Caco-2 (cell line): ENCODE results near the gene TAMALIN. TPM values are rescaled to one million over a fixed set of nuclear protein-coding genes. Genes with fewer than 3 reads are reported as not detected.
A peak's percentile ranks its signal among the peaks of the same experiment; 100 is the strongest.

Experiments
- BruUV-seq: library from RNA; stranded (reverse); fragments of 400-500 nt; replicated peaks from 2 replicates; lab custom pipeline; 2021; lab: Mats Ljungman, UMichigan
- CTCF ChIA-PET: fragments of 300-600 bp; sonication (Branson Sonifier 250); formaldehyde crosslinking; loops from one replicate; lab custom pipeline; 2022; ENCODE audit warnings: antibody characterized with exemption; lab: Charles Lee
- POLR2A ChIA-PET: fragments of 300-600 bp; sonication (Branson Sonifier 250); formaldehyde crosslinking; loops from one replicate; lab custom pipeline; 2022; ENCODE audit warnings: antibody characterized with exemption; lab: Charles Lee
- DNase-seq, 2 experiments: peaks; one replicate each; pipeline versions ENCODE4 v3.0.0 to v3.0.0-alpha.2; 2020 to 2022
- H3K27me3 ChIP-seq: replicated peaks from 2 replicates; pipeline ENCODE4 v1.6.0; 2011; ENCODE audit warnings: low read length; ENCODE audit not compliant: control insufficient read depth, insufficient read depth
- H3K36me3 ChIP-seq: 2 replicates; pipeline ENCODE4 v1.5.1; 2011; ENCODE audit warnings: low read length; ENCODE audit not compliant: control insufficient read depth, insufficient read depth
- H3K4me1 ChIP-seq: fragments of 250-450 bp; sonication (Bioruptor Pico); 2 replicates; pipeline ENCODE4 v1.5.1; 2020; ENCODE audit warnings: mild to moderate bottlenecking
- H3K4me3 ChIP-seq: 2 replicates; pipeline ENCODE4 v1.5.1; 2011; ENCODE audit warnings: low read depth, mild to moderate bottlenecking, control low read depth, low read length
- H3K9me3 ChIP-seq: fragments of 250-450 bp; sonication (Bioruptor Pico); 2 replicates; pipeline ENCODE4 v1.5.1; 2020; ENCODE audit warnings: mild to moderate bottlenecking, moderate library complexity
- H3K27ac Mint-ChIP-seq: one replicate; pipeline ENCODE4 v1.8.0; 2022; ENCODE audit warnings: mixed read lengths; ENCODE audit not compliant: unreplicated experiment
- H3K27me3 Mint-ChIP-seq: one replicate; pipeline ENCODE4 v1.8.0; 2022; ENCODE audit warnings: mixed read lengths; ENCODE audit not compliant: insufficient read depth, unreplicated experiment
- H3K36me3 Mint-ChIP-seq: one replicate; pipeline ENCODE4 v1.8.0; 2022; ENCODE audit warnings: mild to moderate bottlenecking, mixed read lengths; ENCODE audit not compliant: insufficient read depth, unreplicated experiment
- H3K4me1 Mint-ChIP-seq: one replicate; pipeline ENCODE4 v1.8.0; 2022; ENCODE audit warnings: low read depth, mixed read lengths; ENCODE audit not compliant: unreplicated experiment
- H3K4me3 Mint-ChIP-seq: one replicate; pipeline ENCODE4 v1.8.0; 2022; ENCODE audit warnings: mild to moderate bottlenecking, moderate library complexity, mixed read lengths; ENCODE audit not compliant: unreplicated experiment
- H3K9me3 Mint-ChIP-seq: one replicate; pipeline ENCODE4 v1.8.0; 2022; ENCODE audit warnings: mixed read lengths; ENCODE audit not compliant: unreplicated experiment
- CTCF ChIP-seq, 2 experiments: fragments of 200-600 bp in 1 of 2; IDR thresholded peaks; 1 replicate in 1 of 2; 2 replicates in 1 of 2; pipeline versions ENCODE4 v1.5.1 to v1.8.0; 2011 to 2022; ENCODE audit warnings: antibody characterized with exemption in 1 of 2, control low read depth in 1 of 2, inconsistent platforms in 1 of 2, low read depth in 1 of 2, low read length in 1 of 2, mild to moderate bottlenecking in 1 of 2, moderate library complexity in 1 of 2; ENCODE audit not compliant: insufficient read depth in 1 of 2, severe bottlenecking in 1 of 2, unreplicated experiment in 1 of 2
- intact Hi-C: fragments of 100-400 bp; cut with micrococcal nuclease; formaldehyde crosslinking; loops from one replicate; pipeline ENCODE4 v1.10.0; 2022; ENCODE audit not compliant: unreplicated experiment
- total RNA-seq: library from RNA; stranded (reverse); gene quantifications from 2 replicates; pipeline ENCODE4 v1.2.3, GENCODE V29; 2022

The TAMALIN gene
- total RNA-seq, 1 experiment from 2014 or later = 4.1 TPM

DNA sequence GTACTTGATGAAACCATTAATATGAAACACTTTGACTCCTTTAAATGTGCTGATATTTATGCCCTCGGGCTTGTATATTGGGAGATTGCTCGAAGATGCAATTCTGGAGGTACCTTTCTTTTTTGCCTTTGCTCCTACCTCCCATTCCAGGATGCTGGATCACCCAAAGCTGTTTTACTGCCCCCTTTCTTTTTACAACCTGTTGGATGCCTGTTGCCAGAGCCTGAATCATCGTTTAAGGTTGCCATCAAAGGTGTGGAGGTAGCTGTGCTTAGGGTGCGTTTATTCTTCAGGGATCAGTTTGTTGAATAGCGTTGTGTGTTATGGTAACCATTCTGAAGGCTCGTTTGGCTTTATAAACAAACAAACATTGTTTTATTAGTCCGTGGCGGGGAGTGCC is 19.9 kb upstream of the TAMALIN start:
- POLR2A ChIA-PET = no interaction called here
- peaks cover 89% of the 10 kb centered on the region for H3K36me3 Mint-ChIP-seq
- no peaks in the 10 kb centered on the region for H3K9me3 Mint-ChIP-seq

GRCh38 chr12:51992246-51992645 is 14.5 kb upstream of the TAMALIN start:
- no peak for TF ChIP-seq CTCF (IDR thresholded peaks at IDR 0.05; ENCODE audit: insufficient read depth in 1 of 2, low read depth in 1 of 2, low read length in 1 of 2, severe bottlenecking in 1 of 2, unreplicated experiment in 1 of 2)
- Histone ChIP-seq H3K4me1 (no peaks in the 10 kb centered on the region), H3K9me3 (no peaks in the 10 kb centered on the region), H3K4me3 (no peak overlapping the region), H3K27me3 (no peaks in the 10 kb centered on the region), H3K36me3 (peaks cover 10% of the 10 kb centered on the region; the same call in 1 of the 2 replicates)
- peaks cover 91% of the 10 kb centered on the region for H3K36me3 Mint-ChIP-seq
- H3K27ac Mint-ChIP-seq = peak overlapping the region; percentile 11
- H3K4me3 Mint-ChIP-seq = no peak overlapping the region
- H3K9me3 Mint-ChIP-seq = no peaks in the 10 kb centered on the region
- H3K27me3 Mint-ChIP-seq = no peaks in the 10 kb centered on the region
- POLR2A ChIA-PET = no interaction called here
- CTCF ChIA-PET = interaction anchor here (0.6 to 3.4 kb wide), 13 partner anchors 12 to 129 kb away, joined by 3 to 30 read pairs (median 3); no protein-coding TSS in a partner anchor
- DNase-seq = no peak
- peaks cover 6% of the 10 kb centered on the region for H3K4me1 Mint-ChIP-seq
- no TSS peak for BruUV-seq
- intact Hi-C loops = no loop called here

More for the DNA sequence above, 19.9 kb upstream of the TAMALIN start:
- no peak for TF ChIP-seq CTCF (IDR thresholded peaks at IDR 0.05; ENCODE audit: insufficient read depth in 1 of 2, low read depth in 1 of 2, low read length in 1 of 2, severe bottlenecking in 1 of 2, unreplicated experiment in 1 of 2)
- Histone ChIP-seq H3K27me3 (no peaks in the 10 kb centered on the region), H3K36me3 (peaks cover 8% of the 10 kb centered on the region), H3K9me3 (no peaks in the 10 kb centered on the region), H3K4me3 (no peak overlapping the region), H3K4me1 (no peaks in the 10 kb centered on the region)
- H3K27ac Mint-ChIP-seq = no peak overlapping the region
- CTCF ChIA-PET = no interaction called here
- H3K4me3 Mint-ChIP-seq = no peak overlapping the region
- no peak for DNase-seq
- no TSS peak for BruUV-seq
- no peaks in the 10 kb centered on the region for H3K27me3 Mint-ChIP-seq
- peaks cover 6% of the 10 kb centered on the region for H3K4me1 Mint-ChIP-seq
- intact Hi-C loops = no loop called here

DNA sequence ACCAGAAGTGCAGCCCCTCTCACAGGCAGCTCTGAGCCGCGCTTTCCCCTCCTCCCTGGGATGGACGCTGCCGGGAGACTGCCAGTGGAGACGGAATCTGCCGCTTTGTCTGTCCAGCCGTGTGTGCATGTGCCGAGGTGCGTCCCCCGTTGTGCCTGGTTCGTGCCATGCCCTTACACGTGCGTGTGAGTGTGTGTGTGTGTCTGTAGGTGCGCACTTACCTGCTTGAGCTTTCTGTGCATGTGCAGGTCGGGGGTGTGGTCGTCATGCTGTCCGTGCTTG is 12.3 kb upstream of the TAMALIN start:
- ChIA-PET CTCF (interaction anchor here (0.6 kb wide), 1 partner anchor 480 kb away, joined by 3 read pairs; no protein-coding TSS in a partner anchor), POLR2A (no interaction called here)
- H3K4me3 ChIP-seq = no peak overlapping the region
- TF ChIP-seq CTCF (IDR thresholded peaks at IDR 0.05; ENCODE audit: insufficient read depth in 1 of 2, low read depth in 1 of 2, low read length in 1 of 2, severe bottlenecking in 1 of 2, unreplicated experiment in 1 of 2) = no peak
- no TSS peak for BruUV-seq
- H3K27ac Mint-ChIP-seq = no peak overlapping the region
- H3K36me3 ChIP-seq = peaks cover 10% of the 10 kb centered on the region
- no peaks in the 10 kb centered on the region for H3K9me3 Mint-ChIP-seq
- H3K4me3 Mint-ChIP-seq = no peak overlapping the region
- intact Hi-C loops = no loop called here
- no peak for DNase-seq
- no peaks in the 10 kb centered on the region for H3K27me3 Mint-ChIP-seq
- H3K9me3 ChIP-seq = no peaks in the 10 kb centered on the region
- no peaks in the 10 kb centered on the region for H3K27me3 ChIP-seq
- H3K4me1 Mint-ChIP-seq = peaks cover 6% of the 10 kb centered on the region
- peaks cover 93% of the 10 kb centered on the region for H3K36me3 Mint-ChIP-seq
- H3K4me1 ChIP-seq = no peaks in the 10 kb centered on the region
